ENCODE data around the gene ZNF526.

GRCh38 chr19:42275517-42275916, 55.4 kb downstream of the ZNF526 start:
- TF ChIP-seq, protein P1, sequence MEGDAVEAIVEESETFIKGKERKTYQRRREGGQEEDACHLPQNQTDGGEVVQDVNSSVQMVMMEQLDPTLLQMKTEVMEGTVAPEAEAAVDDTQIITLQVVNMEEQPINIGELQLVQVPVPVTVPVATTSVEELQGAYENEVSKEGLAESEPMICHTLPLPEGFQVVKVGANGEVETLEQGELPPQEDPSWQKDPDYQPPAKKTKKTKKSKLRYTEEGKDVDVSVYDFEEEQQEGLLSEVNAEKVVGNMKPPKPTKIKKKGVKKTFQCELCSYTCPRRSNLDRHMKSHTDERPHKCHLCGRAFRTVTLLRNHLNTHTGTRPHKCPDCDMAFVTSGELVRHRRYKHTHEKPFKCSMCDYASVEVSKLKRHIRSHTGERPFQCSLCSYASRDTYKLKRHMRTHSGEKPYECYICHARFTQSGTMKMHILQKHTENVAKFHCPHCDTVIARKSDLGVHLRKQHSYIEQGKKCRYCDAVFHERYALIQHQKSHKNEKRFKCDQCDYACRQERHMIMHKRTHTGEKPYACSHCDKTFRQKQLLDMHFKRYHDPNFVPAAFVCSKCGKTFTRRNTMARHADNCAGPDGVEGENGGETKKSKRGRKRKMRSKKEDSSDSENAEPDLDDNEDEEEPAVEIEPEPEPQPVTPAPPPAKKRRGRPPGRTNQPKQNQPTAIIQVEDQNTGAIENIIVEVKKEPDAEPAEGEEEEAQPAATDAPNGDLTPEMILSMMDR (IDR thresholded peaks at IDR 0.05) = no peak
- TF ChIP-seq POLR2A (IDR thresholded peaks at IDR 0.05) = no peak
